Gastrocnemius medialis (tissue), 4 donors: ENCODE measurements around the gene COMMD3.

ENCODE experiments used
- CTCF ChIP-seq, 5 experiments: fragments of 450-650 bp in 3 of 5; fragments of 200-600 bp in 2 of 5; sonication (generic) in 2 of 5; IDR thresholded peaks in 4 of 5; conservative IDR thresholded peaks in 1 of 5; 1 replicate in 4 of 5; 2 replicates in 1 of 5; pipeline ENCODE4 v1.5.1; 2016 to 2019; ENCODE audit warnings: antibody characterized with exemption in 5 of 5, mild to moderate bottlenecking in 3 of 5, moderate library complexity in 3 of 5
- POLR2A ChIP-seq, 2 donors: fragments of 450-650 bp; IDR thresholded peaks; one replicate each; pipeline ENCODE4 v1.6.1; 2017; ENCODE audit warnings: antibody characterized with exemption in 2 of 2, mild to moderate bottlenecking in 2 of 2, moderate library complexity in 2 of 2

GRCh38 chr10:22324893-22325271, 8.7 kb downstream of the COMMD3 start:
- TF ChIP-seq POLR2A (IDR thresholded peaks at IDR 0.05) = no peak
- no peak for TF ChIP-seq CTCF (IDR thresholded peaks at IDR 0.05 in 4 of 5, conservative IDR thresholded peaks at IDR 0.05 in 1 of 5)
